HG03095 (cell line): ENCODE measurements around the gene TTC1.
"Not testable (repeated sequence)": the region's sequence is repeated elsewhere in the genome, so short reads cannot be mapped to it uniquely, and the experiment has no call there.

Experiments
- ATAC-seq: cut with Tn5 transposase; IDR thresholded peaks from one replicate; pipeline ENCODE4 v1.9.1; 2021; ENCODE audit warnings: moderate library complexity; ENCODE audit not compliant: unreplicated experiment

Gene TTC1, protein sequence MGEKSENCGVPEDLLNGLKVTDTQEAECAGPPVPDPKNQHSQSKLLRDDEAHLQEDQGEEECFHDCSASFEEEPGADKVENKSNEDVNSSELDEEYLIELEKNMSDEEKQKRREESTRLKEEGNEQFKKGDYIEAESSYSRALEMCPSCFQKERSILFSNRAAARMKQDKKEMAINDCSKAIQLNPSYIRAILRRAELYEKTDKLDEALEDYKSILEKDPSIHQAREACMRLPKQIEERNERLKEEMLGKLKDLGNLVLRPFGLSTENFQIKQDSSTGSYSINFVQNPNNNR

DNA sequence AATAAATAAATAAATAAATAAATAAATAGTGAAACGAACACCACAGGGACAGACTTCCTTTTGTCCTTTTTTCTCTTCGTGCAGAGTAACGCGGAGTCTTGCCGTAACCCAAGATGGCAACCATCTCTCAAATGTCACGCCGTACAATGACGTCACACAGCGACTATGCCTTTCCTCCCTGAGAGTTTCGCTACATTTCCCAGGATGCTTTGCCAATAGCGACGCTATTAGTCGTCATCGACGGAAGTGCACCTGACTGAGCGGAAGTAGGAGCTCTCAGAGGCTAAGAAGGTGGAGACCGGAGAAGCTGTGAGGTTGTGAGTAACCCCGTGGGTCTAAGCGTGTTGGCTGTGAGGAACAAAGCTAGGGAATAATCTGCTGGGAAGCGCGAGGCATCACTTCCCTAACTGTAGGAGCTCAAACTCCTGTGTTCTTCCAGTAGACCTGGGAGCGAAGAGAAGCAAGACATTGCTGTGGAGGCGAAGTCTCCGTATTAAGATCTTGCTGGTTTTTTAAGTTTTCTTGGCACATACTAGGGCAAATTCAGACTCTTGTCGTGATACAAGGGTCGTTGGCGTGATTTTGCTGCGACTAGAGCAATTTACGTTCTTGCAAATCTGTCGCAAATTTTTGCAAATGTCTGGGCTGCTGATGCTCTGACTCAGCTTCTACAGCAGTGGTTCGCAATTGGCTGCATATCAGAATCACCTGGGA, at the start of gene TTC1:
Gene TTC1 (plus strand): TSS at position 263 of the 714 bp plus-strand sequence. CDS start 1,390 bp downstream, outside the sequence.
- peak; percentile 100 for ATAC-seq

DNA sequence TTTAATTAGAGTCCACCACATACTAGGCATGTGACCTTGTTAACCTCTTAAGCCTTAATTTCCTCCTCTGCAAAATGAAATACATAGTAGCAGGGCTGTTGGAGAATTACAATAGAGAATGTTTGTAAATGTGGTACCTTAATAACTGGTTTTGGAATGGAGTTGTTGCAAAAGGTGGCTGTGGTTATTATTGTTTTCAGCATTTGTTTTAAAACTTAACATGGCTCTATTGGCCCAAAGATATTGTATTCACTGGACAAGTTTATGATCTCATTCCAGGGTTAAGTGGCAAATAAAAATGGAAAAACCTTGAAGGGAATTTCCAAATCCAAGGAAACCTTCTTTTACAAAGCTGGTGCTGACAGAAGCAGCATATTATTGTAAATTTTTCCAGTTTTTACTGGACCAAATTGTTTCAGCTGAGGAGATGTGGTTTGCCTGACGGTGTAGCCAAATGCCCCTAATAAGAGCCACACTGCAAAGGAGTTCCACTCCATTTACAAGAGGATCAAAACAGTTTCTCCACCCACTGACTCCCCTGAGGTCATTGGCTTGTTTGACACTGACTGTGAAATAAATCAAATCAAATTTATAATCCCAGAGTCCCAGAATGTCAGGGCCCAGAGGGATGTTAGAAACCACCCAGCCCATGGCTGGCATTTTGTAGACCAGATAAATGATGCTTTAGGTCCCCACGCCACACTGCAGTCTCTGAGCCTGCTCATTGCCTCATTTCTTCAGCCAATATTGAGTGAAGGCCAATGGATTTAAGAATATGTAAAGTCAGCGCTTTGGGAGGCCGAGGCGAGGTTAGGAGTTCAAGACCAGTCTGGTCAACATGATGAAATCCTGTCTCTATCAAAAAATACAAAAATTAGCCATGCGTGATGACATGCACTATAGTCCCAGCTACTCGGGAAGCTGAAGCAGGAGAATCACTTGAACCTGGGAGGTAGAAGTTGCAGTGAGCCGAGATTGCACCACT, 47.5 kb upstream of the TTC1 start:
- no peak for ATAC-seq

DNA sequence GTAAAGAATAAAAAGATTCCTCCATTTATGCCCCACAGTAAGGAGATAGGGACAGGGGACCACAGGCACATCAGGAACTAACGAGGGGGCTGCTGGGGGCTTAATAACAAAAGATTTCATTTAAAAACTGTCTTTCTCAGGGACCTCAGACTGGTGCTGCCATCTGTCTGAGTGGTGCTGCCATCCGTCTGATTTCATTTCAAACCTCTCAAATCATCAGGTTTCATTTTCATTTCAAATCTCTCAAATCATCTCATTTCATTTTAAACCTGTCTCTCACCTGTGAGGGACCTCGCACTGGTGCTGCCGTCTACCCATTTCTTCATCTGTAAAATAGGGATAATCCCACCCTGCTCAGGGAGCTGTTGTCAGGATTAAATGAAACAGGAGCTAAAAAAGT, 46.7 kb upstream of the TTC1 start:
- no peak for ATAC-seq

DNA sequence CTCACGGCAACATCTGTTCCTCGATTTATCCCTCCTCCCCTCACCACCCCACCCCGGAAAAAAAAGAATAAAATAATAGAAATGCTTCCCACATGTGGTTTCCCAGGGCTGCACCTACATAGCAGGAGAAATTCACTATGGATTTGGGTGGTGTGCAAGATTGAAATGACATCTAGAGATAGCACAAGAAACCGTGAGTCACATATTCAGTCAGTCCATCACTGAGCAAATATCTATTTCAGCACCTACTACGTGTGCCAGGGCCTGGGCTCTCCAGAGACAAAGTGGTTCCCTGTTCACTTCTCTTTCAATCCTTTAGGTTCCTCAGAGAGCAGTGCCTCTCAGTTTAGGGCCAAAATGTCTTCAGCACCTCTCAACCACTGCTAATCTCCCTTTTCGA, 45.0 kb upstream of the TTC1 start:
- no peak for ATAC-seq

DNA sequence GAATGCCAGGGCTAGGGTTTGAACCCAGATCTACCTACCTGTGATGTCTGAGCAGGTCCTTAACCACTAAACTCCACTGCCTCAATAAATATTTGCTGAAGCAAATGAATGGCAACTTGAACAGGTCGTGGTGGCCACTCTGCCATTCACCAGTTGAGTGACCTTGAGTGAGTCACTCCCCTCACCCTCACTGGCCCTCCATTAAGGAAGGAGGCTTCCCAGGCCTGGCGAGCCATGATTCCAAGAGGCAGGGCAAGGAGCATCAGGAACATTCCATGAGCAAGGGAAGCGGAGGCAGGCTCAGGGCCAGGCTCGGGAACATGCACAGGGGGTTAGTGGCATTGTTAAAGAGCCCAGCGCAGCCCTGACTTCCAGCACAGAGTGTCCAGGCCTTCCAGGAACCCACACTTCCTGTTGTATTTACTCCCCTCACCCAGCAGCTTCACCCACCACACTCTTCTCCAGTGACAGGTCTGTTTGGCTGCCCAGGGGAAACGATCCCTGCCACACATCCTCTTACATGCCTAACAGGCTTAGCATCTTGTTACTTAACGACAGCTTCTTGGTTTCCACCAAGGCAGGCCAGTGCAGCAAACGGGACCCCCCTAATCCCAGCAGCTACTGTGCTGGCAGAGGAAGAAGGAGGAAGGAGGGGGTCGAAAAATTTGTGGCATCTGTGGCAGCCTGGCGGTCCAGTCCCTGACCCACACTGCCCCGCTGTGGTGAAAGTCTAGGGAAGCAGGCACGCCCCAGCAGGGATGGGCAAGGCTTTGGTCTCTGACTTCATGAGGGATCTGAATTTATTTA, 43.7 kb upstream of the TTC1 start:
- ATAC-seq, result no peak

DNA sequence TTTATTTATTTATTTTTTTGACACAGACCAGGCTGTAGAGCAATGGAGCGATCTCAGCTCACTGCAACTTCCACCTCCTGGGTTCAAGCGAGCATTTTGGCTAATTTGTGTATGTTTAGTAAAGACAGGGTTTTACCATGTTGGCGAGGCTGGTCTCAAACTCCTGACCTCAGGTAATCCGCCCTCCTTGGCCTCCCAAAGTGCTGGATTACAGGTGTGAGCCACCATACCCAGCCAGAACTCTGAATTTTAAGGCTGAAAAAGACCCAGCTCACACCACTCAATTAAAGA, 43.2 kb upstream of the TTC1 start:
- ATAC-seq, result not testable (repeated sequence)

DNA sequence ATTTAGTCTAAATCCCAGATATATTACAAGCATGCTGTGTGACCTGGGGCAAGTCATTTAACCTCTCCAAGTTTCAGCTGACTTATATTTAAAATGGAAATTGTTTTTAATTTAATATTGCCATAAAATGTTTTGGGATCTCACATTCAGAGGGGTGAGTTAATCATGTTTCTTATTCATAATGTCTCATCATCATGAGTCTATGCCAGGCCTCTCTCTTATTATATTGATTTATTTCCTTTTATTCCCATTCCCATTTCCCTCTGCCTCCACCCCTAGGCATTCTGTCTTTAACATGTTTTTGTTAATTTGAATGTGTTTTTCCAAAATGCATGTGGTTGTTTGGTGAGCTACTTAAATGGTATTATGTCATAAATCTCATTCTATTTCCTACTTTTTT, 39.0 kb upstream of the TTC1 start:
- no peak for ATAC-seq

DNA sequence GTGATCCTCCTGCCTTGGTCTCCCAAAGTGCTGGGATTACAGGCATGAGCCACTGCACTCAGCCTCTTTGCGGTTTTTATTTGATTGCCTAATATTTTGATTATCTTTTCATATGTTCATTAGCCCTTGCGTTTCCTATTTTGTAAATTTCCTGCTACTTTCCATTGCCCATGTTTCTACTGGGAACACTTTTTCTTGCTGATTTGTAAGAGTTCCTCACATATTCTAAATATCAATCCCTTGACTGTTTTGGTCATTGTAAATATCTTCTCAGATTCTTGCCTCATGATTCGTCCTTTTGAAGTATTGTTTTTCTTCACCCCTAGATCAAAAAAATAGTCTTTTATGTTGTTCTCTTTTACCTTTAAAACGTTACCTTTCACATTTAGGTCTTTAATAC, 37.9 kb upstream of the TTC1 start:
- no peak for ATAC-seq

DNA sequence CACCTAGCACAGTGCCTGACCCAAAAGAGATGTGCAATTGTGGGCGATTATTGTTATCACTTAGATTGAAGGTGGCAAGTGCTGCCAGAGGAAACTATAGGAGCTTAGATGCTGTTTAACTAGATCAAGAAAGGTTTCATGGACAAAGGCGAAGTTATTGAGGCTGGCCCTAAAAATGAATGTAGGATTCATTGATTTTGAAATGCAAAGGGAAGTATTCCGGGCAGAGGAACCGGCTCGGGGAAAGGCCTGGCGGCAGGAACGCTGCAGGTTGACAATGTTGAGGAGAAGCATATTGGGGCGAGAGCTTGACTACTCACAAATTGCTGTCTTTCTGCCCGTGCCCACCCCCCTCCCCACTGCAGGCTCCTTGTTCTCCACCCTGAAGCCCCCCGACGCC, 37.4 kb upstream of the TTC1 start:
- ATAC-seq, result no peak

DNA sequence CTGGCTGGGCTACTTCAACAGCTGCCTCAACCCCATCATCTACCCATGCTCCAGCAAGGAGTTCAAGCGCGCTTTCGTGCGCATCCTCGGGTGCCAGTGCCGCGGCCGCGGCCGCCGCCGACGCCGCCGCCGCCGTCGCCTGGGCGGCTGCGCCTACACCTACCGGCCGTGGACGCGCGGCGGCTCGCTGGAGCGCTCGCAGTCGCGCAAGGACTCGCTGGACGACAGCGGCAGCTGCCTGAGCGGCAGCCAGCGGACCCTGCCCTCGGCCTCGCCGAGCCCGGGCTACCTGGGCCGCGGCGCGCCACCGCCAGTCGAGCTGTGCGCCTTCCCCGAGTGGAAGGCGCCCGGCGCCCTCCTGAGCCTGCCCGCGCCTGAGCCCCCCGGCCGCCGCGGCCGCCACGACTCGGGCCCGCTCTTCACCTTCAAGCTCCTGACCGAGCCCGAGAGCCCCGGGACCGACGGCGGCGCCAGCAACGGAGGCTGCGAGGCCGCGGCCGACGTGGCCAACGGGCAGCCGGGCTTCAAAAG, 36.9 kb upstream of the TTC1 start:
- ATAC-seq, result no peak

DNA sequence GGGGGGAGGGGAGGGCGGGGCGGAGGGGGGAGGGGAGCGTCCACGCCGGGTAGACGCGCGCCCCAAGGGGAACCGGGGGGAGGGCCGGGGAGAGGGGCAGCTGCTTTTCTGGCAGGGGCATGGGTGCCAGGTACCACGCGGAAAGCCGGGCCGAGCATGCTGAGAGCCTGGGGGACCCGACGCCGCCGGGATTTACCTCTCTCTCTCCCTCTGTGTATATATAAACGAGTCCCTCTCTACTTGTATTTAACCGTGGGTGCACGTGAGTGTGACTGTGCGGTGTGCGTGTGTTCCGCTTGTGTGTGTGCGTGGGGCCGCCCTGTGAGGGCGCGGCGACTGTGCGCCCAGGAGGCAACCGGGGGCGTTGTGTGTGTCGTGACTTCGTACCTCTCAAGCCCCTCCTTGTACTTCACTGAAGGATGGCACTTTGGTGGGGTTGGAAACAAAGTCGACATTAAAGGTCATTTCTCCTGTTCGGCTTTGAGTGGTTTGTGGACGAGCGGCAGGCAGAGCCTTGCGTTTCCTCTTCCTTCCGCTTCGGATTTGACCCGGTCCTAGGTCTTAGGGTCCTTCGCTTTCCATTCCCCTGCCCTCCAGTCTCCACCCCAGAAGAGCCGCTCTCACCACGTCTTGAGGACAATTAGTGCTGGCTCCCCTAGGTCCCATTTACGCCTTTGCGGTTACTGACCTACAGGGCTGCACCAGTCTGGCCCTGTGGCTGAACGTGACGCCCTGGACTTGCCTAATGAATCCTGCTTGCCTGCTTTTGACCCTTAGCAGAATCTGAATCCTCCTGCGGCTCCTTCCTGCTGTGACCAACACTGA, 36.2 kb upstream of the TTC1 start:
- no peak for ATAC-seq

DNA sequence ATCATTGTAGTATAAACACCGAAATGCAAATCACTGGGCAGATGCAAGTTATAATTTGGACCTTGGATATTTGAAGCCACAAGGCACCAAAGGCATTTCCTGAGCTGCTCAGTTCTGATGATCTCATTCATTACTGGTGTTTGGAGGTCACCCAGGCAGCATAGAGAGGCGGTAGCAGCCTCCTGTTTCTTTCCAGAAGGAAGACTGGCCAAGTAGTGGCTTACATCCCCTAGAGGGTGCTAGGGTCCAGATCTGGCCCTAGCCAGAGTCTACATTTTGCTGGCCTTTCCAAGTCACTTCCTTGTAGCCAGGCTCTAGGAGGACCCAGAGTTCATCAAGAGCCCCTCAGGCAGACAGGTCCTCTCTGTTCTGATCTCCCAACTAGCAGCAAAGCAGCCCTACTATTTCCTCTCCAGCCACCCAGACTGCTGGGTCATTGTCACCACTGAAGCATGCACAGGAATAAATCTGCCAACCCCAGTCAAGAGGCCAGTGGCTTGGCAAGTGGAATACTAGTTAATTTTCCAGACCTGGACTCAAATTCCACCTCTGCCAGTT, 33.4 kb upstream of the TTC1 start:
- no peak for ATAC-seq

DNA sequence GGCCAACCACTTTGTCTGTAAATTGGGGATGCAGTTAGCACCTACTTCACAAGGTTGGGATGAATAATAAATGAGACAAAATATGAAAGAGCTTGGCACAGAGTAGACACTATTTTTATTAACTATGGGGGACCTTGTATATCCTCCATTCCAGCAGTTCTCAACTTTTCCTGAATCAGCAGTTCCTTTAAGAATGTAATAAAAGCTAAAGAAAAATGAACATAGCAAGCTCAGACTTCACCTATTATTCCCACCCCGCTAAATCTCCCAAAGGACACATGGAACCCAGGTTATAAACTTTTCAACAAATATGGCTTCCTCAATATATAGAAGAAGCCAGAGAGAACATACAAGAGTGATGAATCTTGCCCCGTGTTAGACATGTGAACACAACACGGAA, 32.0 kb upstream of the TTC1 start:
- no peak for ATAC-seq

DNA sequence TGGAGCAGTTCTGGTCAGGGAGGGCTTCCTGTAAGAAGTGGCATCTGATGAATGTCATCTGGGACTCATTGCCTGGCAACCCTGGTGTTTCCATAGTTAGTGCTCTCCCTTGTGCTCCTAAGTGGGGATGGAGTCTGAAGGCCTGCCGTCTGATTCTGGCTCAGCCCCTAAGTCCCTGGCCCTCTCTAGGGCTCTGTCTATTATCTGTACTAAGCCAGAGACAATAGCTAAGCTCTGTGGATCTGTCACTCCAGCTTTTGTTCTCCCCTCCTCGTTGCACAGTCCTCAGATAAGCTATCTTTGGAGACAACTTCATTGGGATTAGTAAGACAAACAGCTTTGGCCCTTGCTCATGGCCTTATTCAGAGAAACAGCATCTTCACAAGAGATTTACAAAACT, 30.6 kb upstream of the TTC1 start:
- ATAC-seq, result no peak

DNA sequence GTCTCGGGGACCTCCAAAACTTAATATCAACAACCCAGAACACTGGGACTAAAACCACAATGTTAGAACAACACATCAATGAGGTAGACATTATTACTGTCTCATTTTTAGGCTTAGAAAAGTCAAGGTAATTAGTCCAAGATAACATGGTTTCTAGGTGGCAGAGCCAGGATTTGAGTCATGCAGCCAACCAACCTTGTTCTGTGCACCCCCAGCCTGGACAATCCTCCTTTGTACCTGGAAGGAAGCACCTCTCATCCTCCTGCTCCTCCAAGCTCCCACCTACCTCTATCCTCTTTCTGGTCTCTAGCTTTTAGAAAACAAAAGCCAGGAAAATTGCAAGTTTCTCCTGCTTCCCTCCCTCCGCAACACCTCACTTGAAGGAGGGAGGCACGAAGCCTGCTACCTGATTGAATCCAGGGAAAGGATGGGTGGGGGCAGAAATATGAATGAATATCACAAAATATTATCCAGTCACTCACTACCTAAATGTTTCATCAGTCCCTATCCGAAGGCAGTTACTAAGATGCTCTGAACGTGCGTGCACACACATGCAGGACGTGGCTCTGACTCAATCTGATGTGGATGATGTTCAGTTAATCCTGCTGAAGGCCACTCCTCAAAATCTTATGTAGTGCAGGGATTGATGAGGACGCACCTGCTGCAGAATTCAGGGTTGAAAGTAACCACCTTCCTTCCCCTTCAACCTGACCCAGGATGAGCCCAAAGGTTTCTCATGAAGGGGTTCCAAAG, 26.3 kb upstream of the TTC1 start:
- no peak for ATAC-seq

DNA sequence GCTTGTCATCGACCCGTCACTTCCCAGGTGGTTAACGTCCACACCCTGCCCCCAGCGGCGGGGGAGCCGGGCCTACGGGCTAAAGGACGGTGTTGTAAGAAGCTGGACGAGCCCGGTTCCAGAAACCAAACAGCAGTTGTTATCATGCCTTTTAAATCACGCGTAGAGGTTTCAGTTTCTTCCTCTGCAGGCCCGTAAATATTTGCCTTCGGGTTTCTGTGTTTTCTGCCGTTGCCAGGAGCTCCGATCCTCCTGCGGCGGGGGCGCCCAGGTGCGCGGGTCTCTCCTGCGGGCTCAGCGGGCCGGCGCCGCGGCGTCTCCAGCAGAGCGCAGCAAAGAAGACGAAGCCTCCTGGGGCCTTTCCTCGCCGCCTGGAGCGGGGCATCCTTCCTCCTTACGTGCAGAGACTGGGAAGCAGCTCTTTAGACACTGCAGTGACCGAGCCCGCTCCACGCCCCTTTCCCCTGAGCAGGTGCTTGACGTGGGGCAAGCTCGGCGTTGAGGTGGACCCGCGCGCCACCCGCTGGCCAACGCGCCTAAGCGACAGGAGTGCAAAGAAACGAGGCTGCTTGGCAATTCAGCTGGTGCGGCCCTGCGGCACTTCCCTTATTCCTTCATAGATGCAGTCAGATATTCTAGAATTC, 21.8 kb upstream of the TTC1 start:
- ATAC-seq, result peak; percentile 84

DNA sequence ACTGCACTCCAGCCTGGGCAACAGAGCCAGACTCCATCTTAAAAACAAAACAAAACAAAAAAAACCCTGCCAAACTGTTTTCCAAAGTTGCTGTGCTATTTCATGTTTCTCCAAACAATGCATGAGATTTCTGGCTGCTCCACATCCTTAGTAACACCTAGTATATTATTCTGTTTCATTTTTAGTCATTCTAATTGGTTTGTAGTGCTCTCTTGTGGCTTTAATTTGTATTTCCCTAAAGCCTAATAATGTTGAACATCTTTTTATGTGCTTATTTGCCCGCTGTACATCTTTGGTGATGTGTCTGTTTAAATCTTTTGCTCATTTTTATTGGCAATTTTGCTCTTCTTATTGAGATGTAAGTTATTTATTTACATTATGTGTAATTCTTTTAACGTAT, 18.4 kb upstream of the TTC1 start:
- no peak for ATAC-seq

DNA sequence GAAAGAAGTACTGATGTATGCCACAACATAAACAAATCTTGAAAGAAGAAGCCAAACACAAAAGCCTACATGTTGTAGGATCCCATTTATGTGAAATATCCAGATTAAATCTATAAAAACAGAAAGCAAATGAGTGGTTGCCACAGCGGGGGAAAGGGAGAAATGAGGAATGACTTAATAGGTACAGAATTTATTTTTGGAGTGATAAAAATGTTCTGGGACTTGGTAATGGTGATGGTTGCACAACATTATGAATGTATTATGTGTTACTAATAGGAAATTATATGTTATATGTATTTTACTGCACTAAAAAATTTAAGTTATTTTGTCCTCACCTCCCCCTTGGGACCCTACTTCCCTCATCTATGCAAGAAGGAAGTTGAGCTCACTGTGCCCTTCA, 16.4 kb upstream of the TTC1 start:
- no peak for ATAC-seq
